ENCODE data around the gene LRRC3.

GRCh38 chr21:44487831-44488230, 32.5 kb downstream of the LRRC3 start:
- TF ChIP-seq CEBPB (IDR thresholded peaks at IDR 0.05) (no peak), CREB1 (IDR thresholded peaks at IDR 0.05; ENCODE audit: low read depth) (no peak), TAF1 (IDR thresholded peaks at IDR 0.05; ENCODE audit: low read depth) (no peak), YY1 (IDR thresholded peaks at IDR 0.05; ENCODE audit: low read depth) (no peak), MAX (IDR thresholded peaks at IDR 0.05) (no peak), EP300 (IDR thresholded peaks at IDR 0.05; ENCODE audit: borderline replicate concordance) (no peak), RAD21 (IDR thresholded peaks at IDR 0.05; ENCODE audit: low read depth) (peak; percentile 26; the same call in 1 of the 2 replicates), EGR1 (IDR thresholded peaks at IDR 0.05) (no peak), TCF12 (IDR thresholded peaks at IDR 0.05; ENCODE audit: low read depth) (no peak)
- TF ChIP-seq, protein P1, sequence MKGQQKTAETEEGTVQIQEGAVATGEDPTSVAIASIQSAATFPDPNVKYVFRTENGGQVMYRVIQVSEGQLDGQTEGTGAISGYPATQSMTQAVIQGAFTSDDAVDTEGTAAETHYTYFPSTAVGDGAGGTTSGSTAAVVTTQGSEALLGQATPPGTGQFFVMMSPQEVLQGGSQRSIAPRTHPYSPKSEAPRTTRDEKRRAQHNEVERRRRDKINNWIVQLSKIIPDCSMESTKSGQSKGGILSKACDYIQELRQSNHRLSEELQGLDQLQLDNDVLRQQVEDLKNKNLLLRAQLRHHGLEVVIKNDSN (IDR thresholded peaks at IDR 0.05) = no peak
